ENCODE results near the gene SLCO2A1. TPM values are rescaled to one million over a fixed set of nuclear protein-coding genes. Genes with fewer than 3 reads are reported as not detected.

The SLCO2A1 gene
- total RNA-seq, 2 donors from 2014 or later = 0.10 TPM; not detected in 1

DNA sequence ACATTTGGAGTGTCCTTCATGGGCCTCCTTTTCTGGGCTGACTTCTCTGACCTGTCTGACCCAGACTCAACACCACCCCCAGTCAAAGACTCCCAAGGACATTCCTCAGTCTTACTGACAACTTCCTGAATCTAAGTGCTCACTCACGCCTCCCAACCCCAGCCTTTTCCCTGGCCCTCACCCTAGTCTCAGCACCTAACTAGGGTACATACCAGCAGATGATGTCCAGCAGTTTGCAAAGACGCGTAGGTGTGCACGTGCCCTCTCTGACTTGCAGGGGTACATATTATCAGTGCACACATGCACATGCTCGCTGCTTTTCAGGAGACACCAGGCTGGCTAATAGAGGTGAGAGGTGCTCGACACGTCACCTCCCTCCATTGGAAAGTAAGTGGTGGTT, 38.7 kb upstream of the SLCO2A1 start:
- no peak for DNase-seq
- peaks cover under 1% of the 10 kb centered on the region for H3K27me3 Mint-ChIP-seq (ENCODE audit: low read depth)
- no peak for ATAC-seq (replicated peaks in 1 of 2)
- no peaks in the 10 kb centered on the region for H3K36me3 Mint-ChIP-seq (ENCODE audit: insufficient read depth in 2 of 2)
- H3K9me3 Mint-ChIP-seq = no peaks in the 10 kb centered on the region
- no peak overlapping the region for H3K27ac Mint-ChIP-seq
- no peaks in the 10 kb centered on the region for H3K4me1 Mint-ChIP-seq (ENCODE audit: low read depth)
- no peak overlapping the region for H3K4me3 Mint-ChIP-seq

DNA sequence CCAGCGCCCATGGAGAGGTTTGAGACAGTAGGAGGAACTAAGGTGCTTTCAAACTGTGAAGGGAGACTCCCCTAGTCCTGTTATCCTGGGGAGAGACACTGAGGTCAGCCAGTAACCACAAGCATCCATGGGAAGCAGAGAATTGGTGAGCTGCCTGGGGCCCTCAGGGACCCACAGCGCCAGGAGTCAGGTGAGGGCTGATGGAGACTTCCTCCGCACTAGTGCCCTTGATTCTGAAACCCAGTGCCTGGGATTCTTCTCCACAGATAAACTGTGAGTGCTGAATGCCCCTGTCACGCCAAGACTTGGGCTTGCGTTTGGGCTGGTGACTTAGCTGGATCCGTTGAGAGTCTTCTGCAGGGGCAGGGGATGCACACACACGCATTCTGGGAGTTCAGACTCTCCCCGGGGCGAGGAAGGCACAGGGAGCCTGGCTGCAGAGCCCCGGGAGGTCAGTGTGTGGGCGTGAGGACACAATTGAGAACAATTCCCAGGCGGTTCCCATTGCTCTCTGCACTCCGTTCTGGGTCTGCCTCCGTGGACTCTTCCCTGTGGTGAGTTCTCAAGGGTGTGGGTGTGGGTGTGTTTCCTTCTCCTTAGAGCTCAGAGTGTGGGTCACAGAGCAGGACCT, 37.9 kb upstream of the SLCO2A1 start:
- no peak for ATAC-seq (replicated peaks in 1 of 2)
- Mint-ChIP-seq H3K4me1 (ENCODE audit: low read depth) (no peaks in the 10 kb centered on the region), H3K4me3 (no peak overlapping the region), H3K9me3 (no peaks in the 10 kb centered on the region), H3K27ac (no peak overlapping the region), H3K36me3 (ENCODE audit: insufficient read depth in 2 of 2) (no peaks in the 10 kb centered on the region), H3K27me3 (ENCODE audit: low read depth) (peaks cover 8% of the 10 kb centered on the region)
- DNase-seq = no peak

DNA sequence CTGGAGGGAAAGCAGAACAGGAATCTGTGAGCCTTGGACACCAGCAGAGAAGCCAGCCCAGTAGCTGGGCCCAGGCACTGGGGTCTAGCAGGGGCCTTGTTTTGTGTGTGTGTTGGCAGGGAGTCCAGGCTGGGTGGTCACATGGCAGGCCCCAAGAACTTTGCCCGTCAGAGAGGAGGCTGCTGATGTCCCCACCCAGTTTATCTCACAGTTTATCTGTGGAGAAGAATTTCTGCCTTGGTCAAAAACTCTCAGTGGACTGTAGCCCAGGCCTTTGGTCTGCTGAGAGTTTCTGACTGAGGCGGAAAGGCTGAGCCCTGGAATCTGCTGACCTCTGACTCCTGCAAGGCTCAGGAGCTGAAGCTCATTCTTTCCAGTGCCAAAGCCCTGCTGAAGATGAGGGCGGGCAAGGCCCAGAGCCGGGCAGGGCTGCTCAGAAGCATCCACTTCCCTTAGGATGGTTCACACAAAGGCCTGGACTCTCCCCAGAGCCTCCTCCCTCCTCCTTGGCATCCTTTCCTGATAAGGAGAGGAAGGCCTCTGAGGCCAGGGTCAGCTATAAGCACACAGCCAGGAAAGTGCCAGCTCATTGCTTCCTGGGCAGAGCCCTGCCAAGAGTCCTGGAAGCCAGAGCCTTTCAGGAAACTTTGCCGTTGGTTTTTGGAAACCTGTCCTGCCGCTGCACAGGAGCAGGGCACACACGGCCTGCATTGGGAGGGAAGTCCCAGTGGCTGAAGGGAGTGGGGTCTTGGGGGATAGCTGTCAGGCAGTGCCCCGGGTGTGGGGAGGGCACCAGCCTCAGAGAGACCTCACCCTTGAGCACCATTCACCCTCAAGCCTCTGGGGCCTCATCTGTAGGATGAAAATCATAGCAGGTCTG, 37.2 kb upstream of the SLCO2A1 start:
- no peak for ATAC-seq (replicated peaks in 1 of 2)
- no peaks in the 10 kb centered on the region for H3K4me1 Mint-ChIP-seq (ENCODE audit: low read depth)
- H3K36me3 Mint-ChIP-seq (ENCODE audit: insufficient read depth in 2 of 2) = no peaks in the 10 kb centered on the region
- no peak overlapping the region for H3K4me3 Mint-ChIP-seq
- H3K27ac Mint-ChIP-seq = no peak overlapping the region
- peaks cover 10% of the 10 kb centered on the region for H3K27me3 Mint-ChIP-seq (ENCODE audit: low read depth)
- DNase-seq = no peak
- no peaks in the 10 kb centered on the region for H3K9me3 Mint-ChIP-seq

DNA sequence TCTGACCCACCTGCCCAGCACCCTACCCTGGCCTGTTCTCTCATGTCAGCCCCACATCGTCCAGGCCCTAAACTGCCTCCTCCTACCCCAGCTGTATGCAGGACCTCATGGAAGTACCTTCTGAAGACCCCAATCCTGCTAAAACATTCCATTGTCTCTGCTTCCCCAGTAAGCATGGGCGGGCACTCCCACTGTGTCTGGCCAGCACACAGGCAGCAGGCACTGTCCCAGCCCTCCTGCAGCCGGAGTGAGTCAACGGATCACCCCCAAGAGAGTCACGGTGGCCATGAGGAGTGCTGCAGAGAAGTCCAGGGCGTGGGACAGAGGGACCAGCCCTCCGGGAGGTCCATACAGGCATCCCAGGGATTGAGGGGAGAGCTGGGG, 36.4 kb upstream of the SLCO2A1 start:
- Mint-ChIP-seq H3K9me3 (no peaks in the 10 kb centered on the region), H3K27ac (no peak overlapping the region), H3K4me3 (no peak overlapping the region), H3K36me3 (ENCODE audit: insufficient read depth in 2 of 2) (no peaks in the 10 kb centered on the region), H3K27me3 (ENCODE audit: low read depth) (peaks cover 10% of the 10 kb centered on the region), H3K4me1 (ENCODE audit: low read depth) (no peaks in the 10 kb centered on the region)
- DNase-seq = no peak
- ATAC-seq (replicated peaks in 1 of 2) = no peak

DNA sequence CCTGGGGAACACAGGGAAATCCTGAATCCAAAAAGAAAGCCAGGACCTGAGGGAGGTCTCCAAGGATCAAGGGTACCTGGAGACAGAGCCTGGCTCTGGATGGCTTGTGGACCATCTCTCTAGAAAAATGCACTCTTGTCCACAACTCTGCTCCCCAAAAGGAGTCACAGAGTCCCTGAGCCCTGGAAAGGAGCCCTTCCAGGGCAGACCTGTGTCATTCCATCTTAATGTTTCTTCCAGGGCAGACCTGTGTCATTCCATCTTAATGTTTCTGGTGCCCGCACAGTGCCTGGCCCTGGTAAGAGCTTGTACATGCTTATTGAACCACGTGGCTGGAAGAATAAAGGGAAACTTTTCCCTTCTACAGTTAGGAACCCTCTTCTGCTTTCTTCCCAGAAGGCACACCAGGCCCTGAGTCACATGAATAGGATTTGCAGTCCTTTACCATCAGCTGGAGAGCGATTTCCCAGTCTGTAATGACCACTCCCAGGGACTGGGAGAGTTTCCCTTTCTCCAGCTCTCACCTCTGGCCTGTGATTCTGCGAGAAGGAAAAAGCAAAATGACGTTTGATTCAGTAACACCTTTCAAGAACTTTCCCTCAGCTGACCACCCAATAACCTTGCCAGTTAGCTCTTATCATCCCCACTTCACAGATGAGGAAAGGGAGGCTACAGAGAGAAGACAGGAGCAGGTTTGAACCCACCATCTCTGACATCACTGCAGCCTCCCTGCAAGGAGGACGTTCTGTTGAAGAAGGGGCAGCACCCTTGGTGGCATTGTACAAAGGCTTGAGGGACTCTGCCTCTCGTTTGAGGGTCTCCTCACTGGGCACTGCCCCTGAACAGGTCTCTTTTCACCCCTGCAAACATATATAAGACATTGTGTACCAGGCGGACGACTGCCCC, 35.8 kb upstream of the SLCO2A1 start:
- no peaks in the 10 kb centered on the region for H3K4me1 Mint-ChIP-seq (ENCODE audit: low read depth)
- H3K36me3 Mint-ChIP-seq (ENCODE audit: insufficient read depth in 2 of 2) = no peaks in the 10 kb centered on the region
- peaks cover 10% of the 10 kb centered on the region for H3K27me3 Mint-ChIP-seq (ENCODE audit: low read depth)
- no peak overlapping the region for H3K27ac Mint-ChIP-seq
- no peak for DNase-seq
- no peak for ATAC-seq (replicated peaks in 1 of 2)
- H3K4me3 Mint-ChIP-seq = no peak overlapping the region
- H3K9me3 Mint-ChIP-seq = no peaks in the 10 kb centered on the region

DNA sequence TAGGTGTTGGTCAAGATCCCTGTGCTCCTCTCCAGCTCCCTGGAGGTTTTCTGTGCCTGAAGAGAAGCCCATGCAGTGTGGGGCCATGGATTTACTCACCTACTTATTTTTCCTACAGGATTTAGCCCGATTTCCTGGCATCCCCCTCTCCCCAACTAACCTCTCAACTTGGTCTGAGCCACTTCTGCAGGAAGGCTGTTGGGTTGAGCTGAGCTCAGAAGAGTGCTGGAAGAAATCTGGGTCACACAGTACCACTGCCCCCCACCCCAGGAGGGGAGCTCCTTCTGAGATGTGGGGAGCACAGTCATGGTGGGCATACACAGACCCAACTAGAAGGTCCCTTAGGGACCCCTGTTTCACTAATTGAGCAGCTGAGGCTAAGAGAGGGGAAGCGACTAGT, 34.4 kb upstream of the SLCO2A1 start:
- H3K4me1 Mint-ChIP-seq (ENCODE audit: low read depth) = no peaks in the 10 kb centered on the region
- ATAC-seq (replicated peaks in 1 of 2) (no peak), DNase-seq (no peak)
- H3K4me3 Mint-ChIP-seq = no peak overlapping the region
- no peaks in the 10 kb centered on the region for H3K9me3 Mint-ChIP-seq
- no peaks in the 10 kb centered on the region for H3K36me3 Mint-ChIP-seq (ENCODE audit: insufficient read depth in 2 of 2)
- H3K27ac Mint-ChIP-seq = no peak overlapping the region
- peaks cover 10% of the 10 kb centered on the region for H3K27me3 Mint-ChIP-seq (ENCODE audit: low read depth)

DNA sequence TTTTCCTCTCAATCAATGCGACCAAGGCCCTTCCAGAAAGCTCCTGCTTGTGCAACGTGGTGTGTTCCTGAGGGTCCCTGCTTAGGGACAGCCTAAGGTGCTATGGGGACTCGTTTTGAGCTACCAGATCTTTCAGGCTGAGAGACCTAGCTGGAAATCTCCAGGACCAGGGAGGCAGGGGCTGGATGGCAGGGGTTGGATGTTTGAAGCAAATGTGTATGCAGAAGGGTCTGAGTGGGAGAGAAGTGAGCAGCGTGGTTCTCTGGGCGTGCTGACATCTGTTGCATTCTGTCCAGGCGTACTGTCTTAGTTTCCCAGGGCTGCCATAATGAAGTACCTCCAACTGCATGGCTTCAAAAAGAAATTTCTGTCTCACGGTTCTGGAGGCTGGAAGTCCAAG, 31.7 kb upstream of the SLCO2A1 start:
- DNase-seq (no peak), ATAC-seq (replicated peaks in 1 of 2) (no peak)
- Mint-ChIP-seq H3K27me3 (ENCODE audit: low read depth) (peaks cover 17% of the 10 kb centered on the region), H3K27ac (no peak overlapping the region), H3K4me3 (no peak overlapping the region), H3K9me3 (no peaks in the 10 kb centered on the region), H3K4me1 (ENCODE audit: low read depth) (peaks cover 4% of the 10 kb centered on the region), H3K36me3 (ENCODE audit: insufficient read depth in 2 of 2) (no peaks in the 10 kb centered on the region)

DNA sequence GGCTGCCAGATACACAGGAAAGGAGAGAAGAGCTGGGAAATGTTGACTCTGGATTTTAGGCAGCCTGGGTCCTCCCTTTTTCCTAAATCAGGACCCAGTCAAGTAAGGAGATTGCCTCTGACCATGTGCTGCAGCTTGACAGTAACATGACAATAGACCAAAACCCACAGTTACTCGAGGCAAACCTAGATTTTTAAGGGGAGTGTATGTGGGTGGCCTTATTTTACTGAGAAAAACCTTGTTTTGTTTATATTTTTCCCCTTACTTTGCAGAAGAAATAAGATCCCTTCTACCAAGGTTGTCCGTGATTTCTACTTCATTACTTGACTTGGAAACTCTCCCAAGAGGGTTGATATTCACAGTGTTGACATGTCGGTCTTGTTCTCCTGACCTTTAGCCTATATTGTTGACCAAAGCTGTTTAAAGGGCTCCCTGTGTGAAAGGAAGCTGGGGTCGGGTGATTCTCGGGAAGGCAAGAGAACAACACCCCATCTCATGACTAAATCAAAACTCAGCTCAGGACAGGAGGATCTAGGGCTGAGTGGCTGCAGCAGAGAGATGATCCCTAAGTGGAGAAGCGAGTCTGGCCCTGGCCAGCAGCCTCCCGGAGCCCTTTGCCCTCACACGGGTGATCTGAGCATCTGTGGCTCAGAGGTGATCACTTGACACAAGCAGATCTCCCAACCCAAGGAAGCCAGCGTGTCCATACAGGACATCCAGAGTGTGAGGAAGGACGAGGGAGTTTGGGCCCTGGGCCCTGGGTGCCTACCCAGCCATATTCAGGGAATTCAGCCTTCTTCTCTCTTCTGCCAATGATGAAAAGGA, 31.0 kb upstream of the SLCO2A1 start:
- ATAC-seq (replicated peaks in 1 of 2) (no peak), DNase-seq (no peak)
- H3K27ac Mint-ChIP-seq = no peak overlapping the region
- no peak overlapping the region for H3K4me3 Mint-ChIP-seq
- peaks cover 17% of the 10 kb centered on the region for H3K27me3 Mint-ChIP-seq (ENCODE audit: low read depth)
- H3K9me3 Mint-ChIP-seq = no peaks in the 10 kb centered on the region
- peaks cover 4% of the 10 kb centered on the region for H3K4me1 Mint-ChIP-seq (ENCODE audit: low read depth)
- H3K36me3 Mint-ChIP-seq (ENCODE audit: insufficient read depth in 2 of 2) = no peaks in the 10 kb centered on the region

DNA sequence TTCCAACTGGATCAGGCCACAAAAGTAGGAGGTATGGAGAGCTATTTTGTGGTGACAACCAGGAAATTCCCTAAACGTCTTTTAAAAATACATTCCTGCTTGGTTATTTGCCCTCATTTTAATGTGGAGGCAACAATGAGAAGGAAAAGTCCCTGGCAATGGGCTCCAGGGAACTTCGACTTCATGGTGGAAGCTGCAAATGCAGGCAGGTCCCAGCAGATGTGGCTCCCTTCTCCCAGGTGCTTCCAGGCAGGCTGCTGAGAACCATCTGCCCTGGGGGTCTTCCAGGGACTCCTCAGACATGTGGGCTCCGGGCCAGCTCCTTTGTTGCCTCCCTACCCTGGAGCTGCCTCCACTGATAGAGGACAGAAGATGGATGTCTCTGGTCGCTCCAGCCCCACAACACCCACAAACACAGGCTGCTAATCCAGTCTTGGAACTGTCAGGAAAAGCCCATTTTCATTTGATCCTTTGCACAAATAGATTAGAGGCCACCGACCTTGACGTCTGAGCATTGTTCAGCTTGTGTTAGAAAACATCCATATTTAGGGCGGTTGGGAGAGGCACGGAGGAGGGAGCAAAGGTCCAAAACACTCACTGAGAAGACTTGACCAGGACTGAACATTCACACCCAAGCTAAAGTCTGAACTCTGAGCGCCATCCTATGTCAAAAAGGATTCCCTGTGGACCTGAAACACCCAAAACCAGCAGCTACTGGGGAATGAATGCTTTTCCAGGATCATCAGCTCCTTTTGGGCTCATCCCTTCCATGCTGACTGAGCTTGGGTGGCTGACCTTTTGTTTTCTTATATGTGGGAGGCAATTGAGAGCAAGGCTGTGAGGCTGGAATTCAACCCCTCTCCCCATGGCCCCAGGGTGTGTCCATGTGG, 30.2 kb upstream of the SLCO2A1 start:
- Mint-ChIP-seq H3K27ac (no peak overlapping the region), H3K27me3 (ENCODE audit: low read depth) (peaks cover 17% of the 10 kb centered on the region), H3K4me3 (no peak overlapping the region), H3K4me1 (ENCODE audit: low read depth) (peaks cover 4% of the 10 kb centered on the region), H3K36me3 (ENCODE audit: insufficient read depth in 2 of 2) (no peaks in the 10 kb centered on the region), H3K9me3 (no peaks in the 10 kb centered on the region)
- DNase-seq = no peak
- no peak for ATAC-seq (replicated peaks in 1 of 2)

DNA sequence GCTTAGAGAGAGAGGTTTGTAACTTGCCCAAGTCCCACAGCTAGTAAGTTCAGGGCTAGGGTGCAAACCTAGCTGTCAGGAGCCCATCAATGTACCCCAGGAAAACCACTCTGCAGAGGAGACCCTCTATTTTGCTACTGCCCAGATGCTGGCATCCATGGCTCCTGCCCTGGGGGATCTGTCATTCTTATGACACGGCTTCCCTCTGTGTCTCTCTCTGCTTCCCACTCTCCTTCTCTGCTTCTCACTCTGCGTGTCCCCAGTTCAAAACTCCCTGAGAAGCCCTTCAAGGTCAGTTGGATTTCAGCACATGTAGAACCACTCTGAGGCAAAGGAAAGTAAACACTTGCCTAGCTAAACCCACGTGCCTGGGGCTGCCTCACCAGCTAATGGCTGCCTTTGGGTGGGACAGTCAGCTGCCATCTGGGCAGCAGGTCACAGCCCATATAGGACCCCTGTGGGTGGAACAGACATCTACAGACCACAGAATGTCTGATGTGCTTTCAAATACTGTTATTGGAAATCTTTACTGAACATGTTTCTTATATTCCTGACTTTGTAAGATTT, 29.4 kb upstream of the SLCO2A1 start:
- no peaks in the 10 kb centered on the region for H3K9me3 Mint-ChIP-seq
- H3K36me3 Mint-ChIP-seq (ENCODE audit: insufficient read depth in 2 of 2) = peaks cover 0 to 2% of the 10 kb centered on the region in 2 donors
- DNase-seq (no peak), ATAC-seq (replicated peaks in 1 of 2) (no peak)
- H3K4me1 Mint-ChIP-seq (ENCODE audit: low read depth) = peaks cover 4% of the 10 kb centered on the region
- H3K4me3 Mint-ChIP-seq = no peak overlapping the region
- H3K27me3 Mint-ChIP-seq (ENCODE audit: low read depth) = peaks cover 17% of the 10 kb centered on the region
- no peak overlapping the region for H3K27ac Mint-ChIP-seq

DNA sequence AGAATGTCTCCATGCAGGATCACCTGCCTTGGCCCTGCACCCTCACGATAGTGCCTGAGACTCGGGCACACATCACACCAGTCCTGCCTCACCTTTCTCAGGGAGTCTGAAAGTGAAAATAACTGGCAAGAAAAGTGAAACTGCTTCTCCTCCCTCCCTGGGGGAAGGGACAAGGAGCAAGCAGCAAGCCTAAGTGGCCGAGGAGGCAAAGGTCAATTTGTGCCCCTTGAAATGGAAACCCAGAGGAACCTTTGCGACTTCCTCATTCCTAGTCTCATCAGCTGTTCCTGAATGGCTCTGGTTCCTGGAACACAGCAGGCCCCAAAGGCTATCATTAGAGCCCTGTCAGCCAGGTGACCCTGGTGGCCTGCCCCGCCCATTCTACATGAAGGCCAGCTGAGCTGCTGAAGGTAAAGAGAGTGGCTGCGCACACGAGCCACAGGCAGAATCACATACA, 28.0 kb upstream of the SLCO2A1 start:
- peaks cover 10% of the 10 kb centered on the region for H3K27me3 Mint-ChIP-seq (ENCODE audit: low read depth)
- no peak for ATAC-seq (replicated peaks in 1 of 2)
- H3K27ac Mint-ChIP-seq = no peak overlapping the region

More for the DNA sequence above, 28.0 kb upstream of the SLCO2A1 start:
- no peak overlapping the region for H3K4me3 Mint-ChIP-seq
- DNase-seq = no peak
- peaks cover 4% of the 10 kb centered on the region for H3K4me1 Mint-ChIP-seq (ENCODE audit: low read depth)
- peaks cover 0 to 2% of the 10 kb centered on the region in 2 donors for H3K36me3 Mint-ChIP-seq (ENCODE audit: insufficient read depth in 2 of 2)
- no peaks in the 10 kb centered on the region for H3K9me3 Mint-ChIP-seq

Measured in activated T-cell treated with anti-CD3 and anti-CD28 coated beads, Interleukin-2, amount 50 U/mL, for 72 hours (primary cell).